HG03575 (cell line): Measurements from ENCODE around the gene MATK.
"Not testable (repeated sequence)": the region's sequence is repeated elsewhere in the genome, so short reads cannot be mapped to it uniquely, and the experiment has no call there.

Source experiments
- ATAC-seq: cut with Tn5 transposase; IDR thresholded peaks from one replicate; pipeline ENCODE4 v1.9.1; 2021; ENCODE audit not compliant: unreplicated experiment, insufficient number of reproducible peaks, low FRiP score; ENCODE audit errors: extremely low read depth

The MATK gene

GRCh38 chr19:3817761-3818160 lies 31.6 kb upstream of the MATK start:
- no peak for ATAC-seq

- ATAC-seq = no peak
Measured at GRCh38 chr19:3816566-3817218, 30.5 kb upstream of the MATK start.

- ATAC-seq = not testable (repeated sequence)
Measured at GRCh38 chr19:3816148-3816547, 30.0 kb upstream of the MATK start.

- no peak for ATAC-seq
Measured at GRCh38 chr19:3814648-3815047, 28.5 kb upstream of the MATK start.

GRCh38 chr19:3813473-3814392 lies 27.6 kb upstream of the MATK start:
- ATAC-seq = no peak

GRCh38 chr19:3810708-3811355 lies 24.7 kb upstream of the MATK start:
- no peak for ATAC-seq

- no peak for ATAC-seq
Measured at GRCh38 chr19:3809881-3810707, 23.9 kb upstream of the MATK start.

- ATAC-seq = no peak
Measured at GRCh38 chr19:3808420-3809143, 22.4 kb upstream of the MATK start.

GRCh38 chr19:3807574-3808354 lies 21.6 kb upstream of the MATK start:
- ATAC-seq = no peak

- no peak for ATAC-seq
Measured at GRCh38 chr19:3807131-3807480, 20.9 kb upstream of the MATK start.

GRCh38 chr19:3805859-3806258 lies 19.7 kb upstream of the MATK start:
- no peak for ATAC-seq

GRCh38 chr19:3804429-3804828 lies 18.2 kb upstream of the MATK start:
- ATAC-seq = no peak

- no peak for ATAC-seq
Measured at GRCh38 chr19:3803986-3804385, 17.8 kb upstream of the MATK start.

GRCh38 chr19:3803114-3803888 lies 17.1 kb upstream of the MATK start:
- no peak for ATAC-seq

GRCh38 chr19:3801412-3802096 lies 15.4 kb upstream of the MATK start:
- no peak for ATAC-seq

GRCh38 chr19:3800996-3801395 lies 14.8 kb upstream of the MATK start:
- ATAC-seq = no peak

- no peak for ATAC-seq
Measured at GRCh38 chr19:3798137-3798536, 12.0 kb upstream of the MATK start.
